Right atrium auricular region (tissue), 2 donors: ENCODE results near the gene DLX5. TPM values are rescaled to one million over a fixed set of nuclear protein-coding genes. Genes with fewer than 3 reads are reported as not detected.

ENCODE experiments used
- DNase-seq: peaks from one replicate; pipeline ENCODE4 v3.0.0-alpha.2; 2019; ENCODE audit warnings: low spot score
- H3K27ac ChIP-seq, 2 donors: fragments of 200-600 bp; sonication (generic); 1 replicate in 1 of 2; 2 replicates in 1 of 2; pipeline ENCODE4 v1.5.1; 2016 to 2019
- H3K27me3 ChIP-seq, 2 donors: fragments of 200-600 bp; sonication (generic); one replicate each; pipeline versions ENCODE4 v1.5.1 to v1.6.0; 2017 to 2019
- H3K36me3 ChIP-seq: fragments of 200-600 bp; sonication (generic); one replicate; pipeline ENCODE4 v1.5.1; 2016
- H3K4me1 ChIP-seq, 2 donors: fragments of 200-600 bp; sonication (generic); one replicate each; pipeline versions ENCODE4 v1.5.1 to v1.6.0; 2017 to 2019
- H3K4me3 ChIP-seq, 2 donors: fragments of 200-600 bp; sonication (generic); 1 replicate in 1 of 2; 2 replicates in 1 of 2; pipeline ENCODE4 v1.5.1; 2017 to 2019; ENCODE audit warnings: mild to moderate bottlenecking in 1 of 2, moderate library complexity in 1 of 2
- H3K9me3 ChIP-seq, 2 donors: fragments of 200-600 bp; sonication (generic); one replicate each; pipeline ENCODE4 v1.5.1; 2019
- total RNA-seq, 2 donors: library from RNA; depleted of rRNA; stranded (reverse); fragments of >200 nt; gene quantifications; one replicate each; pipeline ENCODE4 v1.1.0, GENCODE V29; 2016
- TF ChIP-seq, protein P1 (sequence below), 2 donors: fragments of 200-600 bp; sonication (generic); IDR thresholded peaks; one replicate each; pipeline ENCODE4 v1.5.1; 2019; ENCODE audit warnings: antibody characterized with exemption in 2 of 2

DLX5 gene
- total RNA-seq, 2 donors from 2014 or later: not detected

DNA sequence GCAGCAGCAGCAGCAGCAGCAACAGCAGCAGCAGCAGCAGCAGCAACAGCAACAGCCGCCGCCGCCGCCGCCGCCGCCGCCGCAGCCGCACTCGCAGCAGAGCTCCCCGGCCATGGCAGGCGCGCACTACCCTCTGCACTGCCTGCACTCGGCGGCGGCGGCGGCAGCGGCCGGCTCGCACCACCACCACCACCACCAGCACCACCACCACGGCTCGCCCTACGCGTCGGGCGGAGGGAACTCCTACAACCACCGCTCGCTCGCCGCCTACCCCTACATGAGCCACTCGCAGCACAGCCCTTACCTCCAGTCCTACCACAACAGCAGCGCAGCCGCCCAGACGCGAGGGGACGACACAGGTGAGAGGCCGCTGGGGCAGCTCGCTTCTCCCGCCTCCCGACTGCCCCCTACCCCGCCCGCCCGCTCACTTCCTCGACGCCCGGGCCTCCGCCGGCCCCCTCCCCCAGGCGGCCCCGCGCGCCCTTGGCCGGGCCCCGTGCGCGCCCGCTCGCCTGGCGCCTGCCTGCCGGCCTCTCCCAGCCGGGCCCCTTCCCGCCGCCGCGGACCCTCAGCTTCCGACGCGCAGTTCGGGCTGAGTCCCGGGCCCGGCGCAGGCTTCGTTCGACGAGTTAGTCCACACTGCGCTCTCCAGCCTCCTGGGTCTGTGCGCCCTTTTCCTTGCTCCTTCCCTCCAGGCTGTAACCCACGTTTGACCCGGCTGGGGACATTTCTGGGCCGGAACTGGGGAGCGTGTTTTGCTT is 18.4 kb downstream of the DLX5 start:
- TF ChIP-seq, protein P1, sequence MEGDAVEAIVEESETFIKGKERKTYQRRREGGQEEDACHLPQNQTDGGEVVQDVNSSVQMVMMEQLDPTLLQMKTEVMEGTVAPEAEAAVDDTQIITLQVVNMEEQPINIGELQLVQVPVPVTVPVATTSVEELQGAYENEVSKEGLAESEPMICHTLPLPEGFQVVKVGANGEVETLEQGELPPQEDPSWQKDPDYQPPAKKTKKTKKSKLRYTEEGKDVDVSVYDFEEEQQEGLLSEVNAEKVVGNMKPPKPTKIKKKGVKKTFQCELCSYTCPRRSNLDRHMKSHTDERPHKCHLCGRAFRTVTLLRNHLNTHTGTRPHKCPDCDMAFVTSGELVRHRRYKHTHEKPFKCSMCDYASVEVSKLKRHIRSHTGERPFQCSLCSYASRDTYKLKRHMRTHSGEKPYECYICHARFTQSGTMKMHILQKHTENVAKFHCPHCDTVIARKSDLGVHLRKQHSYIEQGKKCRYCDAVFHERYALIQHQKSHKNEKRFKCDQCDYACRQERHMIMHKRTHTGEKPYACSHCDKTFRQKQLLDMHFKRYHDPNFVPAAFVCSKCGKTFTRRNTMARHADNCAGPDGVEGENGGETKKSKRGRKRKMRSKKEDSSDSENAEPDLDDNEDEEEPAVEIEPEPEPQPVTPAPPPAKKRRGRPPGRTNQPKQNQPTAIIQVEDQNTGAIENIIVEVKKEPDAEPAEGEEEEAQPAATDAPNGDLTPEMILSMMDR (IDR thresholded peaks at IDR 0.05): no peak
- H3K27me3 ChIP-seq: peaks cover 64 to 73% of the 10 kb centered on the region in 2 donors

DNA sequence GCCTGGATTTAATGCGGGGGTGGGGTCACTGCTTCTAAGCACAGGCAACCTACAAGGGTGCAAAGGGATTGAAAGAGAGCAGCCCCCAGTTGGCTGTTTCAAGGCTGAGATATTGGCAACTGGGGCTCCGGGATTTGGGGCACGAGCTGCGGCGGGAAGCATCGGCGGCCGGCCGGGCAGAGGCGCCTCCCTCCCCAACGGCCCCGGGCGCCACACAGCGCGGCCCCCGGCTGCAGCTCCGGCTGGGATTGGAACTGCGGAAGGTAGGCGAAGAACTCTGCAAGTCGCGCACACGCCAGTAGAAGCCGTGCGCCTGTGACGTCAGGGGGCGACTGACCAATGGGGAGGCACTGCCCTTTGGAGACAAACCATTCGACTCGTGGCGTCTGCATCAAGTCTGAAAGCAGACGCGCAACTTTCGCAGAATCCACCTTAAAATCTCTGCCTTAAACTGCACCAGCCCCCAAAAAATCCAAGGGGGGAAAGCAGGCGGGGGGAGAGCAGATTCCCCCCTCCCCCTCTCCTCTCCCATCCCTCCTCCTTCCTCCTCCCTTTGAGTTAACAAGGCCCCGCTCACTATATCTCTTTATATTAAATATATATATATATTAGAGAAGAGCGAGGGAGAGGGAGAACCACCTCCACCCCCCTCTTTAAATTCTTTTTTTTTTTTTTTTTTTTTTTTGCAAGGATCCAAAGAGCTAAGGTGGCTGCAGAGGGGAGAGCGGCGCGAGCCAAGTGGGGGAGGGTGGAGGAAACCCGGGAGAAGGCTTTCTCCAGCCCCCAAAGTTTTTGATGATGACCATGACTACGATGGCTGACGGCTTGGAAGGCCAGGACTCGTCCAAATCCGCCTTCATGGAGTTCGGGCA is 19.2 kb downstream of the DLX5 start, which contains the start of gene DLX6:
Gene DLX6 (plus strand): TSS at position 371 of the 872 bp plus-strand sequence. CDS start 425 bp downstream, at position 796.
- Histone ChIP-seq H3K9me3 (no peaks in the 10 kb centered on the region), H3K4me1 (peaks cover 0 to 22% of the 10 kb centered on the region in 2 donors), H3K4me3 (peak within 1 kb of the TSS; percentile 13 to 43), H3K27me3 (peaks cover 67 to 74% of the 10 kb centered on the region in 2 donors), H3K27ac (no peak within 1 kb of the TSS), H3K36me3 (no peaks in the 10 kb centered on the region)
- TF ChIP-seq, protein P1 (IDR thresholded peaks at IDR 0.05): no peak
- no peak for DNase-seq

More for the DNA sequence above, 18.4 kb downstream of the DLX5 start:
- Histone ChIP-seq H3K4me3 (peak overlapping the region; percentile 13 to 43), H3K27ac (no peak overlapping the region), H3K4me1 (peaks cover 0 to 22% of the 10 kb centered on the region in 2 donors), H3K36me3 (no peaks in the 10 kb centered on the region), H3K9me3 (no peaks in the 10 kb centered on the region)
- no peak for DNase-seq

DNA sequence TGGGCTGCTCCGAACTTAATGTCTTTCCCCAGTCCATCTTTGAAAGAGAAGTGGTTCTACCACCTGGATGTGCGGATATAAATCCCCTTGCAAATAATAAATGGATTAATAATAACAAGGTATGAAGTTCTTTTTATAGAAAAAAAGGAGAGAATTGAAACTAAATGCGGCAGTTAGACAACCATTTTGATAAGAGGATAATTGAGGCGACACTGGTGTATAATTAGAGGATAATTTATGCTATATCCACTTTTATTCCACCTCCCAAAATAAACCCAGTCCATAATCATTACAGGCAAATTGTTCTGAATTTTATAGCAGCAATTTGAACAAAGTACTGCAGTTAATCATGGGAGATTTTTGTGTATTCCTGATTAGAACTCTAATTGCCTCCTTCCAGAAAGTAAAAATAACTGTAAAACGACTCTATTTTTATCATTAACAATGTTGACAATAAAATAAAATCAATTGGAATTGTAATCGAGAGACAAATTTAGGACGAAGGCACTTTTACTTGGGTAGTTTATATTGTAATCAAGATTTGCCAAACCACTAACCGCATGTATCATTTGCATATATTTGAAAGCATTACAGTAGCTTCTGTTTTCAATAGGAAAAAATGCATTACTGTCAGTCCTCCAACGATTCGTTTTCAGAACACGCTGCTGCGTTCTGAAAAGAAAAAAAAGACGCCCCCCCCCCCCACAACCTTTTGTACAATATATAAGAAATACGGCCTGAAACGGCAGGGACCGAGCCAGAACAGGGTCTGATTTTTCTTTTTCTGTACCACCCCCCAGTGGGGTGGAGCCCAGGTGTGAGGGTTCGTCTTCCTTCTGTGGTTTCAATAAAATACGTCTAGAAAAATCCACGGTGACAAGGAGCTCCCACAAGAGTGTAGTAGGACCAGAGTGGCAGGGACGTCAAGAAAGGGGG is 20.1 kb downstream of the DLX5 start:
- H3K4me1 ChIP-seq: peaks cover 0 to 22% of the 10 kb centered on the region in 2 donors
- peaks cover 65 to 71% of the 10 kb centered on the region in 2 donors for H3K27me3 ChIP-seq
- H3K27ac ChIP-seq: no peak overlapping the region
- no peak for DNase-seq
- H3K9me3 ChIP-seq: no peaks in the 10 kb centered on the region
- H3K4me3 ChIP-seq: peak overlapping the region in 1 of 2 donors; percentile 43
- TF ChIP-seq, protein P1 (IDR thresholded peaks at IDR 0.05): no peak
- no peaks in the 10 kb centered on the region for H3K36me3 ChIP-seq

DNA sequence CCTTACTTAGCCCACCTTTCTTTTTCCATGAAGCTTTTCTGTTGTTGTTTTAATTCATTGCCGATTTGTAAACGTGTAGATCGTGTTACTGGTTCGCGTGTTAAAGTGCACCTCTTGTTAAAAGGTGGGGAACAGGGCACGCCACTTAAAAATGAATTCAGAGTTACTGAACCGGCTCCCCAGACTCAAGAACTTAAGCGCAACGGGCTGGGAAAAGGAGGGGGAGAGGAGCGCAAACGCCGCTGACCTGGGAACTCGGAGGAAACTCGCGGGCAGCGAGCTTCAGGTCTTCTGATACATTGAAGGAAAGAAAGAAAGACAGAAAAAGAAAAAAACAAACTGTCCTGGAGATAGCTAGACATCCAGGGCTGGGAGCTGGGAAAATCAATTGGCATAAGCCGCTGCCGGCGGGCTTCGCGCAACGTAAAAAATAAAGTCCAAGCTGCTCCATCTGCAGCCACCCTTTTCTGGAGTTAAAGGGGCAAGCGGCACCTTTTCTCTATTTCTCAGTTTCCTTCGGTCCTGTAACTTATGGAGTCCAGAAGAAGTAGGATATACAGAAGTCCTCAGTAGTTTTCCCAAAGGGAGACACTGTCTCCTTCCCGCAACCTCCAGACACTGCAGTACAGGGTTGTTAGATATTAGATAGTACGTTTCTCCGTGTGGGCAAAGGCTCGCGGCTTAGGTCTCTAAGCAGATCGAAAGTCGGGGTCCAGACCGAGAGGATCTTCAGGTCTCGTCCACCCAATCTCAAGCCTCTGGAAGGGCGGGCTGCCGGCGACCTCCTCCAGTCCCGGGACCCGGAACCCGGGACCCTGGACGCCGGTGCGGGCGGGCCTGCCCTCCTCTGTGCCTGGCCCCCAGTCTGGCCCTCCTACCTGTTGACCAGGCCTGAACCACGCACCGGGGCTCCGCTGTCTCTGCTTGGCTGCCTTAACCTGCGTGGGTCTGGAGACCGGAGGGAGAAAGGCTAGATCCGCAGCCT is 21.1 kb downstream of the DLX5 start:
- TF ChIP-seq, protein P1 (IDR thresholded peaks at IDR 0.05): no peak
- H3K9me3 ChIP-seq: no peaks in the 10 kb centered on the region
- peaks cover 0 to 22% of the 10 kb centered on the region in 2 donors for H3K4me1 ChIP-seq
- H3K4me3 ChIP-seq: no peak overlapping the region
- H3K36me3 ChIP-seq: no peaks in the 10 kb centered on the region
- DNase-seq: no peak
- no peak overlapping the region for H3K27ac ChIP-seq
- H3K27me3 ChIP-seq: peaks cover 62 to 72% of the 10 kb centered on the region in 2 donors
